Testis (tissue), 2 donors: ENCODE measurements around the gene ADCY2.

ENCODE experiments used
- POLR2A ChIP-seq: fragments of 450-650 bp; IDR thresholded peaks from one replicate; pipeline ENCODE4 v1.6.1; 2017; ENCODE audit warnings: antibody characterized with exemption, mild to moderate bottlenecking, moderate library complexity
- TF ChIP-seq, protein P1 (sequence below), 3 experiments: fragments of 450-650 bp in 2 of 3; fragments of 200-600 bp in 1 of 3; sonication (generic) in 1 of 3; IDR thresholded peaks; one replicate each; pipeline ENCODE4 v1.5.1; 2016 to 2019; ENCODE audit warnings: antibody characterized with exemption in 3 of 3, mild to moderate bottlenecking in 2 of 3, moderate library complexity in 1 of 3

DNA sequence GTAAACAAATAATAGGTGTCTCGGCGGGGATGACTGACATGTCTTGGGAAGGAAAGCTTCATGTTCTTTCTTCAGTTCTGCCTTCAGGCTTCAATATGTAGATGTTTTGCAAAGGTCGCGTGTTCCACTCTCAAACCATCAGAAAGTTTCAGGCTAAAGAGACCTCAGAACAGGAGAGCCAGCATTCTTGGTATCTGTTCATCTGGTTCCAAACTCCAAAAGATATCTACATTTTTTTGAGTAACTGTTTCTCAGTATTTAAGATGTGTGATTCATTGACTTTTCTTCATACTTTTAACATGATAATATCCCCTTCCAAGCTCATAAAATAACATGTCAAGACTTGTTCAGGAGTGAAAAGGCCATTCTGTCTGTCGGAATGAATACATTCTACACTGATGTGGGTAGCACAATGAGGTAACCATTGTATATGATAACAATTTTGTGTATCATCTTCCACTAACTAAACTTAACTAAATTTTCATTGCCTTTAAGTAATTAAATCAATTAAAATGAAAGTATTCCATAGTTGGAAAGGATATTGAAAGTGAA lies 271.4 kb downstream of the ADCY2 start:
- TF ChIP-seq, protein P1, sequence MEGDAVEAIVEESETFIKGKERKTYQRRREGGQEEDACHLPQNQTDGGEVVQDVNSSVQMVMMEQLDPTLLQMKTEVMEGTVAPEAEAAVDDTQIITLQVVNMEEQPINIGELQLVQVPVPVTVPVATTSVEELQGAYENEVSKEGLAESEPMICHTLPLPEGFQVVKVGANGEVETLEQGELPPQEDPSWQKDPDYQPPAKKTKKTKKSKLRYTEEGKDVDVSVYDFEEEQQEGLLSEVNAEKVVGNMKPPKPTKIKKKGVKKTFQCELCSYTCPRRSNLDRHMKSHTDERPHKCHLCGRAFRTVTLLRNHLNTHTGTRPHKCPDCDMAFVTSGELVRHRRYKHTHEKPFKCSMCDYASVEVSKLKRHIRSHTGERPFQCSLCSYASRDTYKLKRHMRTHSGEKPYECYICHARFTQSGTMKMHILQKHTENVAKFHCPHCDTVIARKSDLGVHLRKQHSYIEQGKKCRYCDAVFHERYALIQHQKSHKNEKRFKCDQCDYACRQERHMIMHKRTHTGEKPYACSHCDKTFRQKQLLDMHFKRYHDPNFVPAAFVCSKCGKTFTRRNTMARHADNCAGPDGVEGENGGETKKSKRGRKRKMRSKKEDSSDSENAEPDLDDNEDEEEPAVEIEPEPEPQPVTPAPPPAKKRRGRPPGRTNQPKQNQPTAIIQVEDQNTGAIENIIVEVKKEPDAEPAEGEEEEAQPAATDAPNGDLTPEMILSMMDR (IDR thresholded peaks at IDR 0.05) = no peak
- TF ChIP-seq POLR2A = no peak
